Fibroblast of gingiva (primary cell): ENCODE results near the gene CLINT1.
"Not testable (repeated sequence)": the region's sequence is repeated elsewhere in the genome, so short reads cannot be mapped to it uniquely, and the experiment has no call there.

Experiments
- DNase-seq: peaks from one replicate; pipeline ENCODE4 v3.0.0-alpha.2; 2011; ENCODE audit warnings: low read depth

The CLINT1 gene

GRCh38 chr5:157862183-157862851 is 3.4 kb upstream of the CLINT1 start:
- DNase-seq = no peak

- DNase-seq = no peak
These were observed 2.2 kb upstream of the CLINT1 start for GRCh38 chr5:157860898-157861890.

- DNase-seq = no peak
These were observed 256 bp upstream of the CLINT1 start for GRCh38 chr5:157859227-157859575.

- no peak for DNase-seq
These were observed 974 bp downstream of the CLINT1 start for GRCh38 chr5:157857816-157858526.

- DNase-seq = peak; percentile 64
These were observed 3.4 kb downstream of the CLINT1 start for GRCh38 chr5:157855404-157855994.

- not testable (repeated sequence) for DNase-seq
These were observed 5.6 kb downstream of the CLINT1 start for GRCh38 chr5:157853365-157853764.

- DNase-seq = no peak
These were observed 12.9 kb downstream of the CLINT1 start for GRCh38 chr5:157845914-157846598.

GRCh38 chr5:157842787-157843186 is 16.2 kb downstream of the CLINT1 start:
- DNase-seq = no peak

- DNase-seq = no peak
These were observed 16.8 kb downstream of the CLINT1 start for GRCh38 chr5:157842185-157842584.

GRCh38 chr5:157839157-157839795 is 19.7 kb downstream of the CLINT1 start:
- no peak for DNase-seq

GRCh38 chr5:157836121-157836753 is 22.7 kb downstream of the CLINT1 start:
- DNase-seq = no peak

GRCh38 chr5:157835041-157835440 is 23.9 kb downstream of the CLINT1 start:
- no peak for DNase-seq

GRCh38 chr5:157828944-157829639 is 29.9 kb downstream of the CLINT1 start:
- no peak for DNase-seq

- DNase-seq = no peak
These were observed 30.6 kb downstream of the CLINT1 start for GRCh38 chr5:157828105-157828943.

GRCh38 chr5:157827423-157827822 is 31.5 kb downstream of the CLINT1 start:
- peak; percentile 15 for DNase-seq

GRCh38 chr5:157823655-157824054 is 35.3 kb downstream of the CLINT1 start:
- DNase-seq = no peak

- no peak for DNase-seq
These were observed 36.9 kb downstream of the CLINT1 start for GRCh38 chr5:157821822-157822622.

GRCh38 chr5:157821405-157821804 is 37.5 kb downstream of the CLINT1 start:
- DNase-seq = no peak
